Common myeloid progenitor, CD34-positive (primary cell): ENCODE measurements around the gene TMEM19.
A peak's percentile ranks its signal among the peaks of the same experiment; 100 is the strongest.

ENCODE experiments used
- CTCF ChIA-PET: fragments of 350-600 bp; sonication (Branson Sonifier 250); formaldehyde crosslinking; loops from one replicate; lab custom pipeline; 2021; ENCODE audit warnings: antibody characterized with exemption; lab: Charles Lee
- POLR2A ChIA-PET: fragments of 350-600 bp; sonication (Branson Sonifier 250); formaldehyde crosslinking; loops from one replicate; lab custom pipeline; 2021; ENCODE audit warnings: antibody characterized with exemption; lab: Charles Lee
- DNase-seq, 3 donors: peaks; one replicate each; pipeline versions ENCODE4 v3.0.0 to v3.0.0-alpha.2; 2013
- H3K27ac ChIP-seq, 2 experiments: 1 replicate in 1 of 2; 2 replicates in 1 of 2; pipeline ENCODE4 v1.7.0; 2013; ENCODE audit warnings: inconsistent platforms in 2 of 2, low read length in 2 of 2, mild to moderate bottlenecking in 2 of 2, low read depth in 1 of 2, moderate library complexity in 1 of 2; ENCODE audit not compliant: severe bottlenecking in 2 of 2, insufficient read depth in 1 of 2, poor library complexity in 1 of 2
- H3K27me3 ChIP-seq, 5 experiments: replicated peaks in 2 of 5; 1 replicate in 3 of 5; 2 replicates in 2 of 5; pipeline versions ENCODE4 v1.6.1 to v1.7.0; 2013; ENCODE audit warnings: low read length in 4 of 5, mild to moderate bottlenecking in 2 of 5, moderate library complexity in 2 of 5, inconsistent platforms in 1 of 5; ENCODE audit not compliant: insufficient read depth in 5 of 5, control insufficient read depth in 4 of 5
- H3K36me3 ChIP-seq, 4 experiments: 1 replicate in 2 of 4; 2 replicates in 2 of 4; pipeline versions ENCODE4 v1.6.1 to v1.7.0; 2013; ENCODE audit warnings: low read length in 3 of 4, control low read depth in 1 of 4, mild to moderate bottlenecking in 1 of 4; ENCODE audit not compliant: control insufficient read depth in 4 of 4, insufficient read depth in 4 of 4
- H3K4me1 ChIP-seq, 4 experiments: 1 replicate in 3 of 4; 2 replicates in 1 of 4; pipeline versions ENCODE4 v1.6.1 to v1.7.1; 2013; ENCODE audit warnings: low read length in 3 of 4, mild to moderate bottlenecking in 3 of 4, control low read depth in 1 of 4, inconsistent platforms in 1 of 4, moderate library complexity in 1 of 4; ENCODE audit not compliant: control insufficient read depth in 4 of 4, insufficient read depth in 4 of 4; ENCODE audit errors: control extremely low read depth in 1 of 4
- H3K4me3 ChIP-seq, 7 experiments: 1 replicate in 4 of 7; 2 replicates in 3 of 7; pipeline versions ENCODE4 v1.5.1 to v1.7.0; 2013; ENCODE audit warnings: mild to moderate bottlenecking in 7 of 7, low read length in 6 of 7, moderate library complexity in 6 of 7, inconsistent platforms in 2 of 7, low read depth in 2 of 7, control low read depth in 1 of 7; ENCODE audit not compliant: insufficient read depth in 4 of 7, control insufficient read depth in 1 of 7; ENCODE audit errors: extremely low read depth in 1 of 7
- H3K9me3 ChIP-seq, 5 experiments: 1 replicate in 4 of 5; 2 replicates in 1 of 5; pipeline versions ENCODE4 v1.6.1 to v1.7.1; 2013; ENCODE audit warnings: low read length in 4 of 5, mild to moderate bottlenecking in 2 of 5, inconsistent platforms in 1 of 5, low read depth in 1 of 5, moderate library complexity in 1 of 5; ENCODE audit not compliant: control insufficient read depth in 4 of 5, insufficient read depth in 2 of 5; ENCODE audit errors: control extremely low read depth in 1 of 5
- WGBS: methylation state at CpG from one replicate; pipeline ENCODE4 v1.1.5; 2013; ENCODE audit not compliant: insufficient coverage; 5-methylcytosine and 5-hydroxymethylcytosine counted together

TMEM19 gene

GRCh38 chr12:71642264-71642663 lies 43.6 kb upstream of the TMEM19 start:
- POLR2A ChIA-PET: no interaction called here
- no CpG with 5 or more reads among the region's 2 CpGs for WGBS
- Histone ChIP-seq H3K4me1 (peaks cover 0 to 12% (median 4%) of the 10 kb centered on the region in 4 experiments), H3K36me3 (peaks cover 17 to 66% (median 44%) of the 10 kb centered on the region in 4 experiments), H3K27me3 (no peaks in the 10 kb centered on the region), H3K4me3 (no peak overlapping the region), H3K9me3 (no peaks in the 10 kb centered on the region), H3K27ac (no peak overlapping the region)
- CTCF ChIA-PET: interaction anchor here (1.8 kb wide), 1 partner anchor 105 kb away, joined by 5 read pairs; no protein-coding TSS in a partner anchor
- DNase-seq: no peak

- POLR2A ChIA-PET: interaction anchor here (1.3 kb wide), 1 partner anchor 18 kb away, joined by 6 read pairs; the partner anchor contains the start of gene ZFC3H1
- Histone ChIP-seq H3K4me1 (peaks cover 0 to 12% (median 4%) of the 10 kb centered on the region in 4 experiments), H3K27me3 (no peaks in the 10 kb centered on the region), H3K9me3 (no peaks in the 10 kb centered on the region), H3K27ac (no peak overlapping the region), H3K36me3 (peaks cover 14 to 59% (median 38%) of the 10 kb centered on the region in 4 experiments), H3K4me3 (no peak overlapping the region)
- peak; percentile 20 to 50 (median 37) for DNase-seq
- 35% methylated on average over 3 of the region's 3 CpGs for WGBS
- CTCF ChIA-PET: interaction anchor here (0.8 to 2.8 kb wide), 3 partner anchors 9 to 101 kb away, joined by 3 to 19 read pairs (median 9); no protein-coding TSS in a partner anchor
Observed at GRCh38 chr12:71645268-71645667, 40.6 kb upstream of the TMEM19 start.

GRCh38 chr12:71646512-71646911 lies 39.4 kb upstream of the TMEM19 start:
- Histone ChIP-seq H3K36me3 (peaks cover 10 to 59% (median 35%) of the 10 kb centered on the region in 4 experiments), H3K4me3 (no peak overlapping the region), H3K27me3 (no peaks in the 10 kb centered on the region), H3K27ac (no peak overlapping the region), H3K4me1 (peaks cover 0 to 12% (median 4%) of the 10 kb centered on the region in 4 experiments), H3K9me3 (no peaks in the 10 kb centered on the region)
- ChIA-PET POLR2A (no interaction called here), CTCF (interaction anchor here (0.7 to 2.8 kb wide), 8 partner anchors 8 to 100 kb away, joined by 3 to 19 read pairs (median 4); no protein-coding TSS in a partner anchor)
- no peak for DNase-seq
- WGBS: 100% methylated on average over 3 of the region's 3 CpGs

GRCh38 chr12:71648537-71648936 lies 37.3 kb upstream of the TMEM19 start:
- ChIA-PET CTCF (no interaction called here), POLR2A (no interaction called here)
- WGBS: 100% methylated on average over 3 of the region's 4 CpGs
- H3K27ac ChIP-seq: no peak overlapping the region
- peaks cover 0 to 12% (median 4%) of the 10 kb centered on the region in 4 experiments for H3K4me1 ChIP-seq
- no peaks in the 10 kb centered on the region for H3K27me3 ChIP-seq
- H3K36me3 ChIP-seq: peaks cover 6 to 59% (median 35%) of the 10 kb centered on the region in 4 experiments
- H3K4me3 ChIP-seq: no peak overlapping the region
- DNase-seq: no peak
- H3K9me3 ChIP-seq: peaks cover 0 to 7% (median 0%) of the 10 kb centered on the region in 5 experiments

GRCh38 chr12:71649401-71649800 lies 36.5 kb upstream of the TMEM19 start:
- ChIA-PET CTCF (interaction anchor here (1.6 kb wide), 1 partner anchor 13 kb away, joined by 4 read pairs; no protein-coding TSS in a partner anchor), POLR2A (no interaction called here)
- H3K9me3 ChIP-seq: peaks cover 0 to 16% (median 3%) of the 10 kb centered on the region in 5 experiments
- WGBS: no CpG with 5 or more reads among the region's 2 CpGs
- H3K27ac ChIP-seq: no peak overlapping the region
- H3K36me3 ChIP-seq: peaks cover 3 to 60% (median 34%) of the 10 kb centered on the region in 4 experiments
- H3K4me1 ChIP-seq: peaks cover 0 to 12% (median 4%) of the 10 kb centered on the region in 4 experiments
- H3K4me3 ChIP-seq: no peak overlapping the region
- no peaks in the 10 kb centered on the region for H3K27me3 ChIP-seq
- DNase-seq: no peak

GRCh38 chr12:71652656-71653055 lies 33.2 kb upstream of the TMEM19 start:
- no peaks in the 10 kb centered on the region for H3K27me3 ChIP-seq
- peaks cover 0 to 16% (median 3%) of the 10 kb centered on the region in 5 experiments for H3K9me3 ChIP-seq
- H3K4me1 ChIP-seq: peaks cover 0 to 4% (median 0%) of the 10 kb centered on the region in 4 experiments
- ChIA-PET CTCF (no interaction called here), POLR2A (no interaction called here)
- WGBS: no CpG with 5 or more reads among the region's 1 CpG
- no peak overlapping the region for H3K4me3 ChIP-seq
- no peak for DNase-seq
- H3K27ac ChIP-seq: no peak overlapping the region
- peaks cover 8 to 70% (median 36%) of the 10 kb centered on the region in 4 experiments for H3K36me3 ChIP-seq

- Histone ChIP-seq H3K27me3 (no peaks in the 10 kb centered on the region), H3K27ac (no peak overlapping the region), H3K4me1 (peaks cover 0 to 4% (median 0%) of the 10 kb centered on the region in 4 experiments), H3K36me3 (peaks cover 8 to 70% (median 35%) of the 10 kb centered on the region in 4 experiments), H3K9me3 (peaks cover 0 to 16% (median 3%) of the 10 kb centered on the region in 5 experiments), H3K4me3 (no peak overlapping the region)
- CTCF ChIA-PET: no interaction called here
- POLR2A ChIA-PET: no interaction called here
- DNase-seq: no peak
- 100% methylated on average over 1 of the region's 2 CpGs for WGBS
Observed at GRCh38 chr12:71653137-71653536, 32.7 kb upstream of the TMEM19 start.
